ENCODE measurements around the gene CCN2. TPM values are rescaled to one million over a fixed set of nuclear protein-coding genes. Genes with fewer than 3 reads are reported as not detected.
A peak's percentile ranks its signal among the peaks of the same experiment; 100 is the strongest.

The CCN2 gene
- polyA plus RNA-seq, 2 of the 4 experiments (the other 2 are of a cell fraction) = 32.0 to 103 TPM

GRCh38 chr6:131981624-131981978, 30.4 kb upstream of the CCN2 start (continued):
- no peak for TF ChIP-seq USF2 (IDR thresholded peaks at IDR 0.05)
- TF ChIP-seq KDM5A (IDR thresholded peaks at IDR 0.05) = no peak
- TF ChIP-seq NR3C1 (IDR thresholded peaks at IDR 0.05) = no peak

GRCh38 chr6:131980791-131981623, 29.8 kb upstream of the CCN2 start:
- no peak overlapping the region for H3K4me3 ChIP-seq
- H3K4me2 ChIP-seq = peak overlapping the region; percentile 51
- ATAC-seq (peak in 1 of 2 experiments; percentile 82; a peak in 3 of 6 replicates), DNase-seq (ENCODE audit: low read depth in 1 of 2, low spot score in 1 of 2) (peak in 1 of 2 experiments; percentile 59), FAIRE-seq (no peak)
- no peaks in the 10 kb centered on the region for H3K9me3 ChIP-seq
- peaks cover 26% of the 10 kb centered on the region for H3K4me1 ChIP-seq
- TF ChIP-seq CEBPB (IDR thresholded peaks at IDR 0.05) = peak in 1 of 2 experiments; percentile 23; a peak in 1 of 4 replicates
- TF ChIP-seq MAZ (IDR thresholded peaks at IDR 0.05; ENCODE audit: borderline replicate concordance, low read depth, low read length) = no peak
- 18% methylated on average over 8 of the region's 8 CpGs for WGBS (ENCODE audit: missing lambda C conversion rate)
- ChIA-PET CTCF (no interaction called here), POLR2A (no interaction called here)
- peak overlapping the region; percentile 9 to 65; a peak in 2 of 6 replicates for H3K27ac ChIP-seq

- ATAC-seq (peak in 1 of 2 experiments; percentile 39; a peak in 2 of 6 replicates), FAIRE-seq (no peak), DNase-seq (ENCODE audit: low read depth in 1 of 2, low spot score in 1 of 2) (no peak)
- no peak overlapping the region for H3K4me3 ChIP-seq
- H3K4me1 ChIP-seq = peaks cover 26% of the 10 kb centered on the region
- TF ChIP-seq KDM5A (IDR thresholded peaks at IDR 0.05) = no peak
- no peak for TF ChIP-seq HES2 (IDR thresholded peaks at IDR 0.05)
- TF ChIP-seq EHMT2 (IDR thresholded peaks at IDR 0.05; ENCODE audit: low read depth) = no peak
- no peak for TF ChIP-seq HDAC2 (IDR thresholded peaks at IDR 0.05)
- TF ChIP-seq SREBF2 (IDR thresholded peaks at IDR 0.05) = no peak
- no peak for TF ChIP-seq CBX8 (IDR thresholded peaks at IDR 0.05)
- TF ChIP-seq EHF (CRISPR knock-in tag; IDR thresholded peaks at IDR 0.05) = no peak
- no peak for TF ChIP-seq CHD2 (IDR thresholded peaks at IDR 0.05; ENCODE audit: low read length, partially characterized antibody)
- no peak for TF ChIP-seq FOSL2 (IDR thresholded peaks at IDR 0.05)
- no peak for TF ChIP-seq FOSL2 (CRISPR knock-in tag; IDR thresholded peaks at IDR 0.05)
- no peak for TF ChIP-seq RFX5 (IDR thresholded peaks at IDR 0.05)
- TF ChIP-seq ZSCAN20 (CRISPR knock-in tag; IDR thresholded peaks at IDR 0.05) = no peak
- no peaks in the 10 kb centered on the region for H3K9me3 ChIP-seq
- 95% methylated on average over 1 of the region's 1 CpG for WGBS (ENCODE audit: missing lambda C conversion rate)
- H3K4me2 ChIP-seq = peak overlapping the region; percentile 51
- ChIA-PET POLR2A (no interaction called here), CTCF (no interaction called here)
- H3K27ac ChIP-seq = no peak overlapping the region; a peak in 1 of 6 replicates
Observed at GRCh38 chr6:131980338-131980790, 29.2 kb upstream of the CCN2 start.

- FAIRE-seq = no peak
- H3K4me3 ChIP-seq = no peak overlapping the region
- no peak for ATAC-seq
Observed at GRCh38 chr6:131979515-131980337, 28.6 kb upstream of the CCN2 start.

More at GRCh38 chr6:131979515-131980337, 28.6 kb upstream of the CCN2 start:
- TF ChIP-seq TFCP2L1 (CRISPR knock-in tag; IDR thresholded peaks at IDR 0.05) = no peak
- no peak for TF ChIP-seq NFE2L2 (conservative IDR thresholded peaks at IDR 0.05; ENCODE audit: low read length)
- TF ChIP-seq REST (IDR thresholded peaks at IDR 0.05) = no peak
- TF ChIP-seq ZSCAN20 (CRISPR knock-in tag; IDR thresholded peaks at IDR 0.05) = no peak
- no peak for TF ChIP-seq BHLHE40 (IDR thresholded peaks at IDR 0.05; ENCODE audit: low read depth, low read length)
- H3K4me2 ChIP-seq = peak overlapping the region; percentile 51; the same call in 1 of the 3 replicates
- no peak for DNase-seq (ENCODE audit: low read depth in 1 of 2, low spot score in 1 of 2)
- H3K4me1 ChIP-seq = peaks cover 26% of the 10 kb centered on the region
- no peaks in the 10 kb centered on the region for H3K9me3 ChIP-seq
- no peak overlapping the region; a peak in 1 of 6 replicates for H3K27ac ChIP-seq
- ChIA-PET POLR2A (no interaction called here), CTCF (no interaction called here)
- WGBS (ENCODE audit: missing lambda C conversion rate) = 89% methylated on average over 5 of the region's 5 CpGs

Measured in A549 (cell line).